Loucy (cell line): Measurements from ENCODE around the gene MAPRE3.

Source experiments
- CTCF ChIP-seq: fragments of 200-600 bp; sonication (generic); conservative IDR thresholded peaks from 2 replicates; pipeline ENCODE4 v1.5.1; 2014; ENCODE audit warnings: mild to moderate bottlenecking, antibody characterized with exemption, low read length
- EZH2phosphoT487 ChIP-seq: fragments of 200-600 bp; IDR thresholded peaks from 2 replicates; pipeline ENCODE4 v1.6.1; 2018; ENCODE audit warnings: antibody characterized with exemption, mild to moderate bottlenecking, moderate library complexity, borderline replicate concordance

GRCh38 chr2:27039426-27039825 lies 69.0 kb downstream of the MAPRE3 start:
- TF ChIP-seq CTCF (no peak), EZH2phosphoT487 (no peak)
